GM23248 (cell line): Measurements from ENCODE around the gene PLEKHG3.

Source experiments
- EZH2 ChIP-seq: fragments of 200-600 bp; sonication (generic); IDR thresholded peaks from 2 replicates; pipeline ENCODE4 v1.6.1; 2018; ENCODE audit warnings: antibody characterized with exemption, mild to moderate bottlenecking; ENCODE audit not compliant: insufficient read depth, poor library complexity, severe bottlenecking
- EZH2phosphoT487 ChIP-seq: fragments of 200-600 bp; sonication (generic); IDR thresholded peaks from 2 replicates; pipeline ENCODE4 v1.6.1; 2018; ENCODE audit warnings: antibody characterized with exemption, moderate library complexity, mild to moderate bottlenecking, low read depth; ENCODE audit not compliant: insufficient read depth

DNA sequence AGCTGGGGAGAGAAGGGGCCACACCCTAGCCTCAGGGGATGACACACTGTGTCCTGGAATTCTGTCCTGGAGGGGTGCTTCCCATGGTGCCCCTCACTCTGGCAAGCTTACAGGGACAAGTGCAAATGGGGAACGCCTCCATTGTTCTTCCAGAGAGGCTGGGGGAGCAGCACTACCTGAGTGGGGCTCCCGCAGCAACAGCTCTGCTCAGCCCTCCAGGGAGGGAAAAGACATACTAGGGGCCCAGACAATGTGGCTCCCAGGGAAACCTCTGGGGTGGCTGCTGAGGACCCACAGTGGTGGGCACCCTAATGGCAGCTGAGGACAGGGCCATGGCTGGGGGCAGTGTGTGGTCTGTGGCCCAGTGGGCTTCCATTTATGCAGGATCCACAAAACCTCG, 69.4 kb downstream of the PLEKHG3 start:
- TF ChIP-seq EZH2: no peak
- TF ChIP-seq EZH2phosphoT487: no peak
